Ishikawa (cell line): ENCODE data around the gene TGFBI.

Experiments
- CEBPB ChIP-seq: IDR thresholded peaks from 2 replicates; pipeline ENCODE4 v1.6.1; 2012
- CREB1 ChIP-seq: IDR thresholded peaks from 2 replicates; pipeline ENCODE4 v1.6.1; 2012; ENCODE audit warnings: low read depth
- EGR1 ChIP-seq: IDR thresholded peaks from 2 replicates; pipeline ENCODE4 v1.6.1; 2012
- EP300 ChIP-seq: IDR thresholded peaks from 2 replicates; pipeline ENCODE4 v1.6.1; 2012; ENCODE audit warnings: borderline replicate concordance
- FOXM1 ChIP-seq: IDR thresholded peaks from 2 replicates; pipeline ENCODE4 v1.6.1; 2012; ENCODE audit warnings: low read depth, borderline replicate concordance
- NFIC ChIP-seq: IDR thresholded peaks from 2 replicates; pipeline ENCODE4 v1.6.1; 2012
- RAD21 ChIP-seq: IDR thresholded peaks from 2 replicates; pipeline ENCODE4 v1.6.1; 2012; ENCODE audit warnings: low read depth
- TAF1 ChIP-seq: IDR thresholded peaks from 2 replicates; pipeline ENCODE4 v1.6.1; 2012; ENCODE audit warnings: low read depth, mild to moderate bottlenecking
- TCF12 ChIP-seq: IDR thresholded peaks from 2 replicates; pipeline ENCODE4 v1.6.1; 2012; ENCODE audit warnings: low read depth
- TEAD4 ChIP-seq: IDR thresholded peaks from 2 replicates; pipeline ENCODE4 v1.6.1; 2012
- YY1 ChIP-seq: IDR thresholded peaks from 2 replicates; pipeline ENCODE4 v1.6.1; 2012; ENCODE audit warnings: low read depth
- ZBTB7A ChIP-seq: IDR thresholded peaks from 2 replicates; pipeline ENCODE4 v1.6.1; 2012; ENCODE audit warnings: low read depth
- TF ChIP-seq, protein P1 (sequence below): IDR thresholded peaks from 2 replicates; pipeline ENCODE4 v1.6.1; 2012; ENCODE audit warnings: low read depth, mild to moderate bottlenecking

Gene TGFBI

DNA sequence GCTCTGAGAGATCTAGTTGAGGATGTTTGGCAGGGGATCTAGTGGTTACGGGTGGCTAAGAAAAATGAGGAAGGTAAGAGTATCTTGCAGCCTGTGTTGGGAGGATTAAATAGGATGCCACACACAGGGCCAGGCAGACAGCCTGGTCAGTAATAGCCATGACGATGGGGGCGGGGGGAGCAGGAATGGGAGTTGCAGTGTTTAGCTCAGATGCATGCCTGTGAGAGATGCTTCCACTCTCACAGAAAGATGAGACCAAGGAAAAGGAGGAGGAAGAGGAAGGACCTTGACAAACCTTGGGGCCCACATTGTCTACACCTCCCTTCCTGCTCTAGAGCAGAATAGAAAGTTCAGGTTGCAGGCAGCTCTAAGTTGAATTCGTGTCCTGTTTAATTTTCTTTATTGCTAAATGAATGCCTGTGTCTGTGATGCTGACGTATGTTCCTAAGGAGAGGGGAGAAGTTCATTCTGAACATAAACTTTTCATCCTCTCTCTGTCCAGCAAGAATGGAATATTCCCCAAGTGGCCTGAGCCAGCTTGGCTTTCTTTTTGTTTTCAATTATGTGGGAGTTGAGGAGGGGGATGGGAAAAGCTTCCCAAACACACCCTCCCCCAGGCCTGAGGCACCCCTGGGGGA is 28.7 kb downstream of the TGFBI start:
- TF ChIP-seq EGR1: no peak
- TF ChIP-seq EP300: no peak
- no peak for TF ChIP-seq CREB1
- no peak for TF ChIP-seq RAD21
- TF ChIP-seq FOXM1: no peak
- no peak for TF ChIP-seq YY1
- TF ChIP-seq, protein P1, sequence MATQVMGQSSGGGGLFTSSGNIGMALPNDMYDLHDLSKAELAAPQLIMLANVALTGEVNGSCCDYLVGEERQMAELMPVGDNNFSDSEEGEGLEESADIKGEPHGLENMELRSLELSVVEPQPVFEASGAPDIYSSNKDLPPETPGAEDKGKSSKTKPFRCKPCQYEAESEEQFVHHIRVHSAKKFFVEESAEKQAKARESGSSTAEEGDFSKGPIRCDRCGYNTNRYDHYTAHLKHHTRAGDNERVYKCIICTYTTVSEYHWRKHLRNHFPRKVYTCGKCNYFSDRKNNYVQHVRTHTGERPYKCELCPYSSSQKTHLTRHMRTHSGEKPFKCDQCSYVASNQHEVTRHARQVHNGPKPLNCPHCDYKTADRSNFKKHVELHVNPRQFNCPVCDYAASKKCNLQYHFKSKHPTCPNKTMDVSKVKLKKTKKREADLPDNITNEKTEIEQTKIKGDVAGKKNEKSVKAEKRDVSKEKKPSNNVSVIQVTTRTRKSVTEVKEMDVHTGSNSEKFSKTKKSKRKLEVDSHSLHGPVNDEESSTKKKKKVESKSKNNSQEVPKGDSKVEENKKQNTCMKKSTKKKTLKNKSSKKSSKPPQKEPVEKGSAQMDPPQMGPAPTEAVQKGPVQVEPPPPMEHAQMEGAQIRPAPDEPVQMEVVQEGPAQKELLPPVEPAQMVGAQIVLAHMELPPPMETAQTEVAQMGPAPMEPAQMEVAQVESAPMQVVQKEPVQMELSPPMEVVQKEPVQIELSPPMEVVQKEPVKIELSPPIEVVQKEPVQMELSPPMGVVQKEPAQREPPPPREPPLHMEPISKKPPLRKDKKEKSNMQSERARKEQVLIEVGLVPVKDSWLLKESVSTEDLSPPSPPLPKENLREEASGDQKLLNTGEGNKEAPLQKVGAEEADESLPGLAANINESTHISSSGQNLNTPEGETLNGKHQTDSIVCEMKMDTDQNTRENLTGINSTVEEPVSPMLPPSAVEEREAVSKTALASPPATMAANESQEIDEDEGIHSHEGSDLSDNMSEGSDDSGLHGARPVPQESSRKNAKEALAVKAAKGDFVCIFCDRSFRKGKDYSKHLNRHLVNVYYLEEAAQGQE: no peak
- TF ChIP-seq TAF1: no peak
- no peak for TF ChIP-seq ZBTB7A

DNA sequence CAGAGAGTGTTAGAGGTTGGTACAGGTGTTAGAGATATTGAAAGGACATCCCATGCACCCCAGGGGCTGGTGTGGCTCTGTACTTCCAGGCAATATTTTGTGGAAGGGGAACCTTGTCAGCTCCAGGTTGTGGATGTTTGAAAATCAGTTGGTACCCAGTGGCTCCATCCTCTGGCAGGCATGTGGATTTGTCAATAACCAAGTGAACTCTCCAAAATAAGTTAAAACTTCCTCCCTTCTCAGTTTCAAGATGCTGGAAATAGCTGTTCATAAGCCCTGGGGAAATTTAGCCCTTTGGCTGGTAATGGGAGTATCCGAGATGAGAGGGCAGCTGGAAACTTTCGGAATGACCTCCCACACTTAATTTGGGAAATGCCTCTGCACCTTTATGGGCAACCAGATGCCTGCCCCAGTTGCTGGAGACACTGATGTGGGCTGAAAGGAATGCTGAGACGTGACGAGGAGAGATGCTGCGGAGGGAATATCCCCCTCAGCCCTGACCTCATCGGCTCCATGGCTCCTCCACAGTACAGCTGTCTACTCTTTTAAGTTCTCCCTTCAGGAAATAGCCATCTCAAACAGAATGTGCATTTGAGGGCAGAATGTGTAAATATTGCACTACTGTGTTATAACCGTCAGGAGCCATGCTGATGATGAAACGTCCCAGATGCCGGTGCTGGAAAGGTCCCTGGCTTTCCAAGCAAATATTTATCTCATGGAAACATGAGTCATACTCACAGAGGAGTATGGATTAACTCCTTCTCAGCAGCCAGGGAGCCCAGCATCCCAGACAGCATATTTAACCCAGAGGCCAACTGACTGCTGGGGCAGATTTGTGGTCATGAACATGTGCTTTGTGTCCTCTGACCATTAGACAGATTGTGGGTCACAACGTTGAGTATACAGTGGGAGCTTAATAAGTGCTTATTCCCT is 29.5 kb downstream of the TGFBI start:
- TF ChIP-seq CREB1: no peak
- peak; percentile 52 for TF ChIP-seq TEAD4

DNA sequence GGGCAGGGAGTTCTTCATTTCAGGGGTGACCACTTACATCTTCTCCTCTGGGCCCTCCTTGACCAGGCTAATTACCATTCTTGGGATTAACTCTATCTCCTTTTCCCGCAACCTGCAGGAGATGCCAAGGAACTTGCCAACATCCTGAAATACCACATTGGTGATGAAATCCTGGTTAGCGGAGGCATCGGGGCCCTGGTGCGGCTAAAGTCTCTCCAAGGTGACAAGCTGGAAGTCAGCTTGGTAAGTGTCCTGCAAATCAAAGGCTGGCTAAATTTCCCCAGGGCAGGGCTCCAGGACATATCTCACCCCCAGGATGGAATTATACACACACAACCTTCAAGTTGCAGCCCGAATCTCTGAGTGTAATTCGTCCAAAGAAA is 30.2 kb downstream of the TGFBI start:
- TF ChIP-seq CEBPB (no peak), YY1 (no peak), RAD21 (no peak), NFIC (no peak)

DNA sequence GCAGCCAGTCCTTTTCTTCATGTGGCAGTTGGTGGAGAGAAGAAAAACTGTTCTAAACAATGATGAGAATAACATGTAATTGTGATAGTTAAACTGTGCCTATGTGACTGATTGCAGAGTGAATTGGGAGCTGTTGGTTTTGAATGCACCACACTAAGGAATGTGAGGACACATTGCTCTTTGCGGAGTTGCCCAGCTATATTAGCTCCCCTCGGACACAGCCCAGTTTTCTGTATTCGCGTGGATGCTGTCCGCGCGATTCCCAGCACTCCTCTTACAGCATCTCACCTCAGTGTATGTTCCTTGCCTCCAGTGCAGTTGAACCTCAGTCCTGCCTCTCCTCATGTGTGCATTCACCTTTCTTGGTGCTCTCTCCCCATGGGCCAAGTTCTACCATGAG is 32.2 kb downstream of the TGFBI start:
- TF ChIP-seq, protein P1: no peak
- TF ChIP-seq CREB1 (no peak), TCF12 (no peak), ZBTB7A (no peak), FOXM1 (no peak), EGR1 (no peak), TEAD4 (no peak)

DNA sequence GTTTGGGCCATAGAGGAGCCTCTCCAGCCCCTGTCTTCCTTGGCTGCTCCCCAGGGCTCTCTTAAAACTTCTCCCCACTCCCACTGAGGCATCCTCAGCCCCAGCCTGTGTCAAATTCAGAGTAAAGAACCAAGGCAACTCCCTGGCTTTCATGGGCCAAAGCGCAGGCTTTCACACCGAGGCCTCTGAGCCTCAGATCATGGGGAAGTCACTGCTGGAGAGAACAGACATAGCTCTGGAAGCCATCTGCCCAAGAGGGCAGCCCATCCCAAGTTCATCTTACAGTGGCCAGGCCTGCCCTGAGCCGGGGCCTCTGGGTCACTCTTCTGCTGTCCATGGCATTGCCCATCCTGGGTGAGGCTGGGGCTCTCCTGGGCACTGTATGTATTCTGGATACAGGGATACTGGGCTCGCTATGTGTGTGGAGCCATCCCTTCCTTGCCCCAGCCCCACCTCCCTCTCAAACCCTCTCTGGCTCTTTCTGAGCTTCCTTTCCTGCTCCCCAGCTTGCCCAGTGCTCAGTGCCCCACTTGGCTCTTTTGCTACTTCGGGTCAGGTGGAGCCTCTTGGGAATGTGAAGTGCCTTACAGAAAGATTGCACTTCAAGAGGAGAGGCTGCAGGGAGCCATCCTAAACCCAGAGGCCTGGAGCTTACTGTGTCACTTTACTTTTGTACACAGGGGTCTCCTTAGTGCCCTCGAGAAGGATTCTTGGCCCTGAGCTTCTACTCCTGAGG is 33.0 kb downstream of the TGFBI start:
- TF ChIP-seq EP300: no peak
- TF ChIP-seq, protein P1: no peak
- TF ChIP-seq NFIC: no peak
- no peak for TF ChIP-seq CEBPB
- TF ChIP-seq EGR1: no peak
